Measurements from ENCODE around the gene CFAP107. TPM values are rescaled to one million over a fixed set of nuclear protein-coding genes. Genes with fewer than 3 reads are reported as not detected.

CFAP107 gene
- total RNA-seq, 1 donor from 2014 or later, result not detected

- Mint-ChIP-seq H3K4me1 (no peaks in the 10 kb centered on the region), H3K27ac (no peak overlapping the region), H3K9me3 (no peaks in the 10 kb centered on the region), H3K27me3 (peaks cover 22% of the 10 kb centered on the region), H3K36me3 (ENCODE audit: low read depth) (no peaks in the 10 kb centered on the region), H3K4me3 (no peak overlapping the region)
- ChIA-PET CTCF (no interaction called here), POLR2A (no interaction called here)
- intact Hi-C loops (cut with micrococcal nuclease), result no loop called here
- no peak for TF ChIP-seq CTCF (IDR thresholded peaks at IDR 0.05)
- no peak for DNase-seq
- no peak for ATAC-seq (ENCODE audit: low read depth)
These were observed 24.6 kb downstream of the CFAP107 start for GRCh38 chr1:12770620-12771019.

GRCh38 chr1:12771186-12771585 is 25.2 kb downstream of the CFAP107 start:
- no peak for ATAC-seq (ENCODE audit: low read depth)
- intact Hi-C loops (cut with micrococcal nuclease), result no loop called here
- no peak overlapping the region for H3K27ac Mint-ChIP-seq
- CTCF ChIA-PET, result no interaction called here
- no peak for TF ChIP-seq CTCF (IDR thresholded peaks at IDR 0.05)
- POLR2A ChIA-PET, result no interaction called here
- no peak overlapping the region for H3K4me3 Mint-ChIP-seq
- peaks cover 22% of the 10 kb centered on the region for H3K27me3 Mint-ChIP-seq
- no peaks in the 10 kb centered on the region for H3K4me1 Mint-ChIP-seq
- no peaks in the 10 kb centered on the region for H3K36me3 Mint-ChIP-seq (ENCODE audit: low read depth)
- DNase-seq, result no peak
- no peaks in the 10 kb centered on the region for H3K9me3 Mint-ChIP-seq

GRCh38 chr1:12772520-12772919 is 26.5 kb downstream of the CFAP107 start:
- no peaks in the 10 kb centered on the region for H3K9me3 Mint-ChIP-seq
- H3K27me3 Mint-ChIP-seq, result peaks cover 22% of the 10 kb centered on the region
- no peaks in the 10 kb centered on the region for H3K36me3 Mint-ChIP-seq (ENCODE audit: low read depth)
- intact Hi-C loops (cut with micrococcal nuclease), result no loop called here
- TF ChIP-seq CTCF (IDR thresholded peaks at IDR 0.05), result no peak
- DNase-seq, result no peak
- no peaks in the 10 kb centered on the region for H3K4me1 Mint-ChIP-seq
- no peak overlapping the region for H3K4me3 Mint-ChIP-seq
- ATAC-seq (ENCODE audit: low read depth), result no peak
- POLR2A ChIA-PET, result no interaction called here
- H3K27ac Mint-ChIP-seq, result no peak overlapping the region
- CTCF ChIA-PET, result no interaction called here

GRCh38 chr1:12773438-12773837 is 27.4 kb downstream of the CFAP107 start, which contains the start of gene PRAMEF12:
PRAMEF12 (plus strand) TSS chr1:12773738; CDS start chr1:12774868, 1,130 bp downstream.
- no peak within 1 kb of the TSS for H3K27ac Mint-ChIP-seq
- ChIA-PET POLR2A (no interaction called here), CTCF (no interaction called here)
- no peaks in the 10 kb centered on the region for H3K9me3 Mint-ChIP-seq
- H3K36me3 Mint-ChIP-seq (ENCODE audit: low read depth), result no peaks in the 10 kb centered on the region
- TF ChIP-seq CTCF (IDR thresholded peaks at IDR 0.05), result no peak
- intact Hi-C loops (cut with micrococcal nuclease), result no loop called here
- no peak within 1 kb of the TSS for H3K4me3 Mint-ChIP-seq
- DNase-seq (no peak), ATAC-seq (ENCODE audit: low read depth) (no peak)
- H3K4me1 Mint-ChIP-seq, result no peaks in the 10 kb centered on the region
- H3K27me3 Mint-ChIP-seq, result peaks cover 26% of the 10 kb centered on the region

GRCh38 chr1:12774801-12775345 is 28.9 kb downstream of the CFAP107 start:
- ChIA-PET CTCF (no interaction called here), POLR2A (no interaction called here)
- H3K4me1 Mint-ChIP-seq, result no peaks in the 10 kb centered on the region
- no peaks in the 10 kb centered on the region for H3K36me3 Mint-ChIP-seq (ENCODE audit: low read depth)
- ATAC-seq (ENCODE audit: low read depth) (no peak), DNase-seq (no peak)
- TF ChIP-seq CTCF (IDR thresholded peaks at IDR 0.05), result no peak
- intact Hi-C loops (cut with micrococcal nuclease), result no loop called here
- H3K9me3 Mint-ChIP-seq, result no peaks in the 10 kb centered on the region
- no peak overlapping the region for H3K27ac Mint-ChIP-seq
- H3K4me3 Mint-ChIP-seq, result no peak overlapping the region
- H3K27me3 Mint-ChIP-seq, result peaks cover 17% of the 10 kb centered on the region

Measured in activated B cell treated with CpG ODN at 0.5 μM for 24 hours (primary cell).